Astrocyte of the cerebellum (primary cell): Measurements from ENCODE around the gene RAB2B.

ENCODE experiments used
- DNase-seq: peaks from one replicate; pipeline ENCODE4 v3.0.0-alpha.2; 2011; ENCODE audit warnings: low read depth
- H3K4me3 ChIP-seq: 2 replicates; pipeline ENCODE4 v1.5.1; 2011; ENCODE audit warnings: mild to moderate bottlenecking, low read depth, low read length, moderate library complexity
- CTCF ChIP-seq: IDR thresholded peaks from 2 replicates; pipeline ENCODE4 v1.5.1; 2012; ENCODE audit warnings: low read length, low read depth, moderate library complexity, mild to moderate bottlenecking; ENCODE audit errors: missing control alignments
- in situ Hi-C: cut with HindIII; loops from 2 replicates; pipeline ENCODE4 v1.10.0; 2017; ENCODE audit warnings: low sequenced_read_pairs

Gene RAB2B

GRCh38 chr14:21428930-21429329 is 47.8 kb downstream of the RAB2B start:
- no peak for TF ChIP-seq CTCF
- no peak overlapping the region for H3K4me3 ChIP-seq
- DNase-seq = no peak
- in situ Hi-C loops = no loop called here

GRCh38 chr14:21426692-21427091 is 50.1 kb downstream of the RAB2B start:
- in situ Hi-C loops = no loop called here
- H3K4me3 ChIP-seq = no peak overlapping the region
- no peak for TF ChIP-seq CTCF
- DNase-seq = no peak

- no peak overlapping the region for H3K4me3 ChIP-seq
- in situ Hi-C loops = no loop called here
- DNase-seq = no peak
- TF ChIP-seq CTCF = no peak
Measured at GRCh38 chr14:21419528-21419927, 57.2 kb downstream of the RAB2B start.

GRCh38 chr14:21415329-21415728 is 61.4 kb downstream of the RAB2B start:
- in situ Hi-C loops = no loop called here

GRCh38 chr14:21414137-21414631 is 62.6 kb downstream of the RAB2B start:
- no peak for TF ChIP-seq CTCF
- DNase-seq = no peak

More at GRCh38 chr14:21415329-21415728, 61.4 kb downstream of the RAB2B start:
- DNase-seq = no peak
- no peak overlapping the region for H3K4me3 ChIP-seq
- TF ChIP-seq CTCF = no peak

More at GRCh38 chr14:21414137-21414631, 62.6 kb downstream of the RAB2B start:
- in situ Hi-C loops = no loop called here
- no peak overlapping the region for H3K4me3 ChIP-seq
